Keratinocyte (primary cell): ENCODE results near the gene MAB21L4. TPM values are rescaled to one million over a fixed set of nuclear protein-coding genes. Genes with fewer than 3 reads are reported as not detected.

Experiments used
- DNase-seq: peaks from one replicate; pipeline ENCODE4 v3.0.0-alpha.2; 2011; ENCODE audit warnings: low read depth, missing footprints, low spot score
- FAIRE-seq: peaks from 2 replicates; lab custom pipeline; 2011; peaks lifted over from hg19 to GRCh38; lab: Jason Lieb, UNC
- H2AFZ ChIP-seq: 2 replicates; pipeline ENCODE4 v1.6.0; 2012; ENCODE audit warnings: low read length, control low read depth, inconsistent platforms; ENCODE audit not compliant: control insufficient read depth
- H3K27ac ChIP-seq: 2 replicates; pipeline ENCODE4 v1.5.1; 2011; ENCODE audit warnings: low read length; ENCODE audit not compliant: control insufficient read depth, insufficient read depth
- H3K27me3 ChIP-seq: 3 replicates; pipeline ENCODE4 v1.6.0; 2011; ENCODE audit warnings: low read length; ENCODE audit not compliant: control insufficient read depth, insufficient read depth; ENCODE audit errors: extremely low read depth
- H3K36me3 ChIP-seq, 2 experiments: 2 replicates in 1 of 2; 3 replicates in 1 of 2; pipeline ENCODE4 v1.5.1; 2011; ENCODE audit warnings: low read length in 2 of 2, mild to moderate bottlenecking in 1 of 2; ENCODE audit not compliant: control insufficient read depth in 2 of 2, insufficient read depth in 2 of 2; ENCODE audit errors: extremely low read depth in 1 of 2
- H3K4me1 ChIP-seq: 3 replicates; pipeline ENCODE4 v1.5.1; 2011; ENCODE audit warnings: low read length; ENCODE audit not compliant: control insufficient read depth, insufficient read depth; ENCODE audit errors: extremely low read depth
- H3K4me2 ChIP-seq: 3 replicates; pipeline ENCODE4 v1.6.0; 2011; ENCODE audit warnings: low read depth, low read length; ENCODE audit not compliant: control insufficient read depth, insufficient read depth; ENCODE audit errors: extremely low read depth
- H3K4me3 ChIP-seq, 3 experiments: fragments of 200-600 bp in 1 of 3; sonication (generic) in 1 of 3; 2 replicates in 2 of 3; 3 replicates in 1 of 3; pipeline ENCODE4 v1.5.1; 2011 to 2016; ENCODE audit warnings: low read length in 3 of 3, mild to moderate bottlenecking in 3 of 3, control low read depth in 2 of 3, inconsistent platforms in 1 of 3, low read depth in 1 of 3, mixed read lengths in 1 of 3, mixed run types in 1 of 3, moderate library complexity in 1 of 3; ENCODE audit not compliant: control insufficient read depth in 2 of 3, insufficient read depth in 2 of 3; ENCODE audit errors: extremely low read depth in 1 of 3
- H3K79me2 ChIP-seq: 2 replicates; pipeline ENCODE4 v1.6.0; 2012; ENCODE audit warnings: low read length; ENCODE audit not compliant: control insufficient read depth, insufficient read depth
- H3K9ac ChIP-seq: 3 replicates; pipeline ENCODE4 v1.6.0; 2011; ENCODE audit warnings: low read length; ENCODE audit not compliant: control insufficient read depth, insufficient read depth; ENCODE audit errors: extremely low read depth
- H3K9me1 ChIP-seq: 3 replicates; pipeline ENCODE4 v1.6.0; 2011; ENCODE audit warnings: low read length; ENCODE audit not compliant: control insufficient read depth, insufficient read depth; ENCODE audit errors: extremely low read depth
- H3K9me3 ChIP-seq: 2 replicates; pipeline ENCODE4 v1.5.1; 2012; ENCODE audit warnings: low read depth, low read length; ENCODE audit not compliant: control insufficient read depth
- H4K20me1 ChIP-seq: 3 replicates; pipeline ENCODE4 v1.6.0; 2011; ENCODE audit warnings: low read length; ENCODE audit not compliant: control insufficient read depth, insufficient read depth; ENCODE audit errors: extremely low read depth
- CTCF ChIP-seq, 3 experiments: IDR thresholded peaks in 1 of 3; conservative IDR thresholded peaks in 1 of 3; optimal IDR thresholded peaks in 1 of 3; 2 replicates in 2 of 3; 3 replicates in 1 of 3; pipeline versions ENCODE3 to v1.5.1; 2011; ENCODE audit warnings: low read length in 3 of 3, mild to moderate bottlenecking in 3 of 3, moderate library complexity in 2 of 3, control low read depth in 1 of 3, inconsistent platforms in 1 of 3; ENCODE audit not compliant: insufficient read depth in 2 of 3; ENCODE audit errors: extremely low read depth in 1 of 3
- EZH2 ChIP-seq: IDR thresholded peaks from one replicate; pipeline ENCODE4 v1.6.1; 2012; ENCODE audit warnings: inconsistent platforms, mild to moderate bottlenecking, low read length, moderate library complexity
- dilution Hi-C: fragments of 300-500 bp; cut with MboI; formaldehyde crosslinking; loops from one replicate; pipeline ENCODE4 v1.7.0; 2020; ENCODE audit warnings: low sequenced_read_pairs; ENCODE audit not compliant: extremely low pct_ligation_motif_present
- polyA plus RNA-seq, 5 experiments: library from polyadenylated mRNA; depleted of rRNA in 3 of 5; stranded (reverse) in 3 of 5; stranded (forward) in 1 of 5; unstranded in 1 of 5; fragments of >200 nt; gene quantifications; 1 replicate in 1 of 5; 2 replicates in 3 of 5; 3 replicates in 1 of 5; pipeline versions ENCODE4 v1.2.1 to v1.2.3, GENCODE V29; 2011 to 2012; ENCODE audit warnings: missing spikeins in 2 of 5, low read depth in 1 of 5, low replicate concordance in 1 of 5

The MAB21L4 gene
- polyA plus RNA-seq, 1 donor (not counting 4 experiments of a cell fraction or from before 2014, with no cell fraction given) = 0.37 TPM

GRCh38 chr2:240879105-240879504 lies 16.9 kb downstream of the MAB21L4 start:
- dilution Hi-C loops = no loop called here
- no peak overlapping the region for H3K27ac ChIP-seq
- H3K4me2 ChIP-seq = no peak overlapping the region
- DNase-seq (no peak), FAIRE-seq (no peak)
- H3K4me3 ChIP-seq = no peak overlapping the region
- no peak overlapping the region for H2AFZ ChIP-seq
- H3K9ac ChIP-seq = no peak overlapping the region
- H3K79me2 ChIP-seq = no peaks in the 10 kb centered on the region
- H3K27me3 ChIP-seq = no peaks in the 10 kb centered on the region
- no peak for TF ChIP-seq CTCF (optimal IDR thresholded peaks at IDR 0.05 in 1 of 3, IDR thresholded peaks at IDR 0.05 in 1 of 3, conservative IDR thresholded peaks at IDR 0.05 in 1 of 3; ENCODE audit: extremely low read depth in 1 of 3, insufficient read depth in 2 of 3, low read length in 3 of 3)
- no peak for TF ChIP-seq EZH2
- no peaks in the 10 kb centered on the region for H3K9me1 ChIP-seq
- H3K4me1 ChIP-seq = no peaks in the 10 kb centered on the region
- H3K36me3 ChIP-seq = no peaks in the 10 kb centered on the region
- no peaks in the 10 kb centered on the region for H4K20me1 ChIP-seq
- H3K9me3 ChIP-seq = no peaks in the 10 kb centered on the region

GRCh38 chr2:240878341-240878936 lies 17.5 kb downstream of the MAB21L4 start:
- no peak for FAIRE-seq
- H3K79me2 ChIP-seq = no peaks in the 10 kb centered on the region
- TF ChIP-seq CTCF (optimal IDR thresholded peaks at IDR 0.05 in 1 of 3, IDR thresholded peaks at IDR 0.05 in 1 of 3, conservative IDR thresholded peaks at IDR 0.05 in 1 of 3; ENCODE audit: extremely low read depth in 1 of 3, insufficient read depth in 2 of 3, low read length in 3 of 3) (no peak), EZH2 (no peak)
- H3K4me2 ChIP-seq = no peak overlapping the region
- no peaks in the 10 kb centered on the region for H3K4me1 ChIP-seq
- no peaks in the 10 kb centered on the region for H3K27me3 ChIP-seq
- no peaks in the 10 kb centered on the region for H4K20me1 ChIP-seq
- no peak overlapping the region for H3K9ac ChIP-seq
- H2AFZ ChIP-seq = no peak overlapping the region
- no peak overlapping the region for H3K27ac ChIP-seq
- H3K9me3 ChIP-seq = no peaks in the 10 kb centered on the region
- no peak overlapping the region for H3K4me3 ChIP-seq
- no peaks in the 10 kb centered on the region for H3K36me3 ChIP-seq
- H3K9me1 ChIP-seq = no peaks in the 10 kb centered on the region
- DNase-seq = no peak
- dilution Hi-C loops = no loop called here
